Thymus (tissue), 11 donors: ENCODE measurements around the gene CYB561A3. TPM values are rescaled to one million over a fixed set of nuclear protein-coding genes. Genes with fewer than 3 reads are reported as not detected.
A peak's percentile ranks its signal among the peaks of the same experiment; 100 is the strongest.
"Not testable (repeated sequence)": the region's sequence is repeated elsewhere in the genome, so short reads cannot be mapped to it uniquely, and the experiment has no call there.

Experiments used
- DNase-seq, 9 donors: peaks; one replicate each; pipeline ENCODE4 v3.0.0-alpha.2; 2013; ENCODE audit warnings: low spot score in 9 of 9, low read depth in 6 of 9, missing footprints in 1 of 9
- H3K27ac ChIP-seq, 2 donors: one replicate each; pipeline ENCODE4 v1.5.1; 2013; ENCODE audit warnings: control low read depth in 1 of 2, low read depth in 1 of 2, low read length in 1 of 2, mild to moderate bottlenecking in 1 of 2, moderate library complexity in 1 of 2
- H3K27me3 ChIP-seq, 2 donors: one replicate each; pipeline ENCODE4 v1.5.1; 2013; ENCODE audit warnings: low read length in 1 of 2; ENCODE audit not compliant: control insufficient read depth in 2 of 2, insufficient read depth in 1 of 2
- H3K36me3 ChIP-seq, 2 donors: one replicate each; pipeline ENCODE4 v1.5.1; 2013; ENCODE audit warnings: low read length in 1 of 2, mild to moderate bottlenecking in 1 of 2, moderate library complexity in 1 of 2; ENCODE audit not compliant: control insufficient read depth in 2 of 2, insufficient read depth in 2 of 2
- H3K4me1 ChIP-seq, 2 donors: one replicate each; pipeline ENCODE4 v1.5.1; 2013; ENCODE audit warnings: low read length in 2 of 2; ENCODE audit not compliant: control insufficient read depth in 2 of 2, insufficient read depth in 2 of 2
- H3K4me3 ChIP-seq, 2 donors: one replicate each; pipeline ENCODE4 v1.5.1; 2013; ENCODE audit warnings: low read length in 2 of 2, control low read depth in 1 of 2, mild to moderate bottlenecking in 1 of 2
- H3K9me3 ChIP-seq, 2 donors: one replicate each; pipeline ENCODE4 v1.5.1; 2013; ENCODE audit warnings: low read length in 1 of 2, mild to moderate bottlenecking in 1 of 2; ENCODE audit not compliant: control insufficient read depth in 2 of 2, insufficient read depth in 1 of 2
- WGBS: extraction: QIAGEN DNeasy Blood & Tissue Kit; methylation state at CpG from one replicate; pipeline ENCODE4 v1.1.7; 2013; 5-methylcytosine and 5-hydroxymethylcytosine counted together
- polyA plus RNA-seq: library from polyadenylated mRNA; stranded (reverse); fragments of 200-250 nt; gene quantifications from one replicate; pipeline ENCODE4 v1.2.3, GENCODE V29; 2013
- total RNA-seq: library from RNA; stranded (reverse); fragments of 120-200 nt; gene quantifications from one replicate; pipeline ENCODE4 v1.2.4, GENCODE V29; 2013
- donor health status: healthy.

Gene CYB561A3
- total and polyA plus RNA-seq, 2 donors: 16.0 to 20.5 TPM

GRCh38 chr11:61401173-61401572 is 39.5 kb upstream of the CYB561A3 start:
- peaks cover 50 to 52% of the 10 kb centered on the region in 2 donors for H3K36me3 ChIP-seq
- no peak for DNase-seq
- no peak overlapping the region for H3K4me3 ChIP-seq
- no peaks in the 10 kb centered on the region for H3K27me3 ChIP-seq
- 97% methylated on average over 2 of the region's 2 CpGs for WGBS
- no peaks in the 10 kb centered on the region for H3K4me1 ChIP-seq
- no peaks in the 10 kb centered on the region for H3K9me3 ChIP-seq
- H3K27ac ChIP-seq: no peak overlapping the region

DNA sequence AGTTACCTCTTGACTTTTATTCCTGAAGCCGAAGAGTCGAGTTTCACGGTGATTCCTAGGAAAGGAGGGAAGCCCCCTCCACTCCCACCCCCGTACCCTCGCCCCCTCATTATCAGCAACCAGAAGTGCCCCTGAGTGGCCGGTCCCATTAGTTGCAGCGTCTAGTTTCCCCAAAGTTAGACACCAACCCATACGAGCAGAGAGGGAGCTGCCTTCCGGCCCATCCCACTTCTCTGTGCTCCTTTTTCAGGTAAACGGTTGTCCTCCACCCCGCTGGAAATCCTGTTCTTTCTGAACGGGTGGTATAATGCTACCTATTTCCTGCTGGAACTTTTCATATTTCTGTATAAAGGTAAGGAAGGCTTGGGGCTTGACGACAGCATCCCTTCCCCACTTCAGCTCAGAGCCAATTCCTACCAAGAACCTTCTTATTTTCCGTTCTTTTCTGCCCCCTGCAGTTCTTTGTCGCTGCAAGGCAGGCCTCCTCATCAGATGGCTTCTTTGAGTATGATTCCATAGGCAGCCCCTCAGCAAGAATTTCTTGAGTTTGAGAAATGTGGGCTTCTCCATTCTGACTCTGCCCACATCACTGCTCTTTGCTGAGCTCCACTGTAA is 31.4 kb upstream of the CYB561A3 start:
- peak overlapping the region; percentile 68 to 74 for H3K4me3 ChIP-seq
- peaks cover 2 to 3% of the 10 kb centered on the region in 2 donors for H3K36me3 ChIP-seq
- H3K27ac ChIP-seq: peak overlapping the region; percentile 1 to 95
- H3K9me3 ChIP-seq: no peaks in the 10 kb centered on the region
- WGBS: 2% methylated on average over 15 of the region's 15 CpGs
- peaks cover 0 to 2% of the 10 kb centered on the region in 2 donors for H3K27me3 ChIP-seq
- H3K4me1 ChIP-seq: peaks cover 4 to 19% of the 10 kb centered on the region in 2 donors
- DNase-seq: peak in 4 of 9 donors; percentile 18 to 63 (median 30)

- 97% methylated on average over 1 of the region's 1 CpG for WGBS
- H3K27ac ChIP-seq: no peak overlapping the region
- H3K4me3 ChIP-seq: no peak overlapping the region
- no peak for DNase-seq
- H3K9me3 ChIP-seq: no peaks in the 10 kb centered on the region
- peaks cover 4 to 19% of the 10 kb centered on the region in 2 donors for H3K4me1 ChIP-seq
- H3K36me3 ChIP-seq: peaks cover 0 to 1% of the 10 kb centered on the region in 2 donors
- peaks cover 0 to 2% of the 10 kb centered on the region in 2 donors for H3K27me3 ChIP-seq
These were observed 28.5 kb upstream of the CYB561A3 start for GRCh38 chr11:61390161-61390560.

DNA sequence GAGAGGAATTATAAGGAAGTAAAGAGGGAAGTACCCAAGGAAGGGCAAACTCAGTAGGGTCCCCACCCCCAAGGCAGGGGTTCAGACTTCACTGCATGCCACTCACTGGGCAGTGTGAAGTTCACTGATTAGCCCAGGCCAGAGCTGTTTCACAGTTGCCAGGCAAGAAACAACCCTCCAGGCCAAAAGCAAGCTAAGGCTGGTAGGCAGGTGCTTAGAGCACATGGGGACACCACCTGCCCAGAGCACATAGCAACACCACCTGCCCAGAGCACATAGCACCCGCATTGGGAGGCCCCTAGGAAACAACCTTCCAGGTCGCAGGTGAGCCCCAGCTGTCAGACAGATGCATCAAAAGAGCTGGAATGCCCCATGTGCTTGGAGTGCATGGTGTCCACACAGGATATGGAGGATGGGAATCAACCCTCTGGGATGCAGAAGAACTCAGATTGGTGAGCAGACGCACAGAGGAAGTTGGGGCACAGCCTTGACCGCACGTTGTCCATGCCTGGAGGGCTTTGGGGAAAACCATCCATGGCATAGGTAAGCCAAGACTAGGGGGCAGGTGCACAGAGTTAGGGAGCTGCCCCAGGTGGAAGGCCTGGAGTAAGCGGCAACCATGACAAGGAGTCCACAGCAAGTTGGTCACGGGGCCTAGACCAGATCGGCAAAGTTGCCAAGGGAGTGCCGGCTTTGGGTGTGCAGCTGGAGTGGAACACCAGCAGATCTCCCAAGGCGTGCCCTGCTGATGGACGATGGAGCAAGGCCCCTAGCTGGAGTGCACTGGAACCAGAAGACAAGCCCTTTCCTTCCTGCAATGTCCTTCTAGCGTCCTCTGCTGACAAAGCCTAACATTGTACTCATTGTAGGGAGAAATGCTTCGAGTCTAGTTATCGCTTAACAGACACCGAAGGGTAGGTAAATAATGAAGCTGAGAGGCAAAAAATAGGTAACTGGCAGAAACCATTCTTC is 22.9 kb upstream of the CYB561A3 start:
- 98% methylated on average over 15 of the region's 15 CpGs for WGBS

GRCh38 chr11:61383859-61384258 is 22.2 kb upstream of the CYB561A3 start:
- H3K9me3 ChIP-seq, H3K27ac ChIP-seq, H3K27me3 ChIP-seq, H3K36me3 ChIP-seq, H3K4me3 ChIP-seq, DNase-seq, H3K4me1 ChIP-seq: not testable (repeated sequence)
- over 99% methylated on average over 5 of the region's 5 CpGs for WGBS

More for the DNA sequence above, 22.9 kb upstream of the CYB561A3 start:
- no peaks in the 10 kb centered on the region for H3K4me1 ChIP-seq
- H3K4me3 ChIP-seq: no peak overlapping the region
- H3K27ac ChIP-seq: no peak overlapping the region
- DNase-seq: no peak
- H3K36me3 ChIP-seq: no peaks in the 10 kb centered on the region
- H3K9me3 ChIP-seq: no peaks in the 10 kb centered on the region
- no peaks in the 10 kb centered on the region for H3K27me3 ChIP-seq

- WGBS: 98% methylated on average over 9 of the region's 9 CpGs
- peaks cover 0 to 1% of the 10 kb centered on the region in 2 donors for H3K36me3 ChIP-seq
- H3K4me1 ChIP-seq: no peaks in the 10 kb centered on the region
These were observed 19.2 kb upstream of the CYB561A3 start for GRCh38 chr11:61380884-61381283.

GRCh38 chr11:61378713-61379313 is 17.1 kb upstream of the CYB561A3 start:
- Histone ChIP-seq H3K4me1 (no peaks in the 10 kb centered on the region), H3K27ac (no peak overlapping the region), H3K9me3 (peaks cover 0 to 9% of the 10 kb centered on the region in 2 donors), H3K27me3 (no peaks in the 10 kb centered on the region), H3K36me3 (peaks cover 5 to 6% of the 10 kb centered on the region in 2 donors), H3K4me3 (no peak overlapping the region)
- no peak for DNase-seq
- WGBS: 96% methylated on average over 5 of the region's 5 CpGs

More at GRCh38 chr11:61380884-61381283, 19.2 kb upstream of the CYB561A3 start:
- Histone ChIP-seq H3K27me3 (no peaks in the 10 kb centered on the region), H3K9me3 (no peaks in the 10 kb centered on the region), H3K27ac (no peak overlapping the region), H3K4me3 (no peak overlapping the region)
- DNase-seq: no peak

GRCh38 chr11:61377461-61378160 is 15.9 kb upstream of the CYB561A3 start:
- Histone ChIP-seq H3K36me3 (peaks cover 7 to 9% of the 10 kb centered on the region in 2 donors), H3K27me3 (no peaks in the 10 kb centered on the region), H3K4me1 (no peaks in the 10 kb centered on the region), H3K4me3 (no peak overlapping the region), H3K9me3 (peaks cover 0 to 10% of the 10 kb centered on the region in 2 donors), H3K27ac (peak overlapping the region in 1 of 2 donors; percentile 18)
- DNase-seq: no peak
- 96% methylated on average over 6 of the region's 6 CpGs for WGBS
